Lower leg skin (tissue), 3 donors: ENCODE data around the gene KISS1R.

Experiments used
- POLR2A ChIP-seq, 2 donors: fragments of 450-650 bp; IDR thresholded peaks; one replicate each; pipeline ENCODE4 v1.6.1; 2016 to 2017; ENCODE audit warnings: antibody characterized with exemption in 2 of 2, mild to moderate bottlenecking in 1 of 2, moderate library complexity in 1 of 2
- TF ChIP-seq, protein P1 (sequence below), 3 donors: fragments of 450-650 bp; IDR thresholded peaks; one replicate each; pipeline ENCODE4 v1.5.1; 2016; ENCODE audit warnings: antibody characterized with exemption in 3 of 3, mild to moderate bottlenecking in 3 of 3, moderate library complexity in 2 of 3

DNA sequence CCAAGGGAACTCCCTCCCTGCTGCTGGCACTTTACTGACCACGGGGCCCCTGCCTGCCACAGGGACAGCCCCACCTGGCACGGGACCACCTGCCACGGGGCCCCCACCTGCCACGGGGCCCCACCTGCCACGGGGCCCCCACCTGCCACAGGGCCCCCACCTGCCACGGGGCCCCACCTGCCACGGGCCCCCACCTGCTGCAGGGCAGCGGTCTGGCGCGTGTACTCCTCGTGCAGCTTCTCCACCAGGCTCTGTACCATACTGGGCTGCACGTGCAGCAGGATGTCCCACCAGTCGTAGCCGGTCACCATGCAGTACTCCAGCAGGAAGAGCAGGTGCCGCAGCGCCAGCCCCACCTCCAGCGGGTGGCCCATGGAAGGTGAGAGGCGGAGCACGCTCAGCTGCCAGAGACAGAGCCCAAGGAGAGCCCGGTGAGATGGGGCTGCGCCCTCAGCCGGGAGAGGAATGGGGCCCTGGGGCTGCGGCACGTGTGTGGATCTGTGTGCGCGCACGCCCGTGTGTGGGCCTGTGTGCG is 40.3 kb upstream of the KISS1R start:
- TF ChIP-seq, protein P1, sequence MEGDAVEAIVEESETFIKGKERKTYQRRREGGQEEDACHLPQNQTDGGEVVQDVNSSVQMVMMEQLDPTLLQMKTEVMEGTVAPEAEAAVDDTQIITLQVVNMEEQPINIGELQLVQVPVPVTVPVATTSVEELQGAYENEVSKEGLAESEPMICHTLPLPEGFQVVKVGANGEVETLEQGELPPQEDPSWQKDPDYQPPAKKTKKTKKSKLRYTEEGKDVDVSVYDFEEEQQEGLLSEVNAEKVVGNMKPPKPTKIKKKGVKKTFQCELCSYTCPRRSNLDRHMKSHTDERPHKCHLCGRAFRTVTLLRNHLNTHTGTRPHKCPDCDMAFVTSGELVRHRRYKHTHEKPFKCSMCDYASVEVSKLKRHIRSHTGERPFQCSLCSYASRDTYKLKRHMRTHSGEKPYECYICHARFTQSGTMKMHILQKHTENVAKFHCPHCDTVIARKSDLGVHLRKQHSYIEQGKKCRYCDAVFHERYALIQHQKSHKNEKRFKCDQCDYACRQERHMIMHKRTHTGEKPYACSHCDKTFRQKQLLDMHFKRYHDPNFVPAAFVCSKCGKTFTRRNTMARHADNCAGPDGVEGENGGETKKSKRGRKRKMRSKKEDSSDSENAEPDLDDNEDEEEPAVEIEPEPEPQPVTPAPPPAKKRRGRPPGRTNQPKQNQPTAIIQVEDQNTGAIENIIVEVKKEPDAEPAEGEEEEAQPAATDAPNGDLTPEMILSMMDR (IDR thresholded peaks at IDR 0.05), result no peak
- no peak for TF ChIP-seq POLR2A (IDR thresholded peaks at IDR 0.05)
